HEK293T (cell line): ENCODE results near the gene CLINT1.
A peak's percentile ranks its signal among the peaks of the same experiment; 100 is the strongest.

Experiments used
- CTCF ChIA-PET: fragments of 350-600 bp; formaldehyde crosslinking; extraction: SDS; loops from one replicate; lab custom pipeline; 2021; ENCODE audit warnings: antibody characterized with exemption, inconsistent platforms; lab: Yijun Ruan, JAX
- POLR2A ChIA-PET: fragments of 350-600 bp; formaldehyde crosslinking; extraction: SDS; loops from one replicate; lab custom pipeline; 2020; ENCODE audit warnings: antibody characterized with exemption, inconsistent platforms; lab: Yijun Ruan, JAX
- DNase-seq: peaks from one replicate; pipeline ENCODE4 v3.0.0; 2012; ENCODE audit warnings: mixed read lengths; ENCODE audit errors: extremely low spot score
- ARNT ChIP-seq: fragments of 450-650 bp; IDR thresholded peaks from 2 replicates; pipeline ENCODE4 v1.6.1; 2017; ENCODE audit warnings: mild to moderate bottlenecking
- BHLHE40 ChIP-seq: fragments of 450-650 bp; IDR thresholded peaks from 2 replicates; pipeline ENCODE4 v1.6.1; 2016; ENCODE audit warnings: mild to moderate bottlenecking, moderate library complexity, borderline replicate concordance
- CTBP1 ChIP-seq: fragments of 450-650 bp; IDR thresholded peaks from 2 replicates; pipeline ENCODE4 v1.6.1; 2016; ENCODE audit warnings: borderline replicate concordance
- ELF4 ChIP-seq: fragments of 450-650 bp; IDR thresholded peaks from 2 replicates; pipeline ENCODE4 v1.6.1; 2017; ENCODE audit warnings: antibody characterized with exemption
- FOXA1 ChIP-seq: fragments of 450-650 bp; IDR thresholded peaks from 2 replicates; pipeline ENCODE4 v1.6.1; 2016; ENCODE audit warnings: mild to moderate bottlenecking
- FOXK2 ChIP-seq: fragments of 450-650 bp; IDR thresholded peaks from 2 replicates; pipeline ENCODE4 v1.6.1; 2016; ENCODE audit warnings: mild to moderate bottlenecking
- FOXM1 ChIP-seq: fragments of 450-650 bp; IDR thresholded peaks from 2 replicates; pipeline ENCODE4 v1.6.1; 2017; ENCODE audit warnings: mild to moderate bottlenecking, borderline replicate concordance
- HDGF ChIP-seq: fragments of 450-650 bp; IDR thresholded peaks from 2 replicates; pipeline ENCODE4 v1.6.1; 2017; ENCODE audit warnings: antibody characterized with exemption, borderline replicate concordance
- L3MBTL2 ChIP-seq: fragments of 450-650 bp; conservative IDR thresholded peaks from 2 replicates; pipeline ENCODE4 v1.6.1; 2016; ENCODE audit warnings: mild to moderate bottlenecking
- LEF1 ChIP-seq: fragments of 450-650 bp; IDR thresholded peaks from 2 replicates; pipeline ENCODE4 v1.6.1; 2017; ENCODE audit warnings: mild to moderate bottlenecking, borderline replicate concordance
- NFRKB ChIP-seq: fragments of 450-650 bp; IDR thresholded peaks from 2 replicates; pipeline ENCODE4 v1.6.1; 2016; ENCODE audit warnings: mild to moderate bottlenecking, moderate library complexity
- SP1 ChIP-seq: fragments of 450-650 bp; IDR thresholded peaks from 2 replicates; pipeline ENCODE4 v1.6.1; 2017
- SUZ12 ChIP-seq: fragments of 450-650 bp; IDR thresholded peaks from 2 replicates; pipeline ENCODE4 v1.6.1; 2016; ENCODE audit warnings: mild to moderate bottlenecking
- TARDBP ChIP-seq: fragments of 450-650 bp; IDR thresholded peaks from 2 replicates; pipeline ENCODE4 v1.6.1; 2016
- ZNF384 ChIP-seq: fragments of 450-650 bp; IDR thresholded peaks from 2 replicates; pipeline ENCODE4 v1.6.1; 2016
- TF ChIP-seq, protein P1 (sequence below): fragments of 450-650 bp; IDR thresholded peaks from 2 replicates; pipeline ENCODE4 v1.6.1; 2016

CLINT1 gene

DNA sequence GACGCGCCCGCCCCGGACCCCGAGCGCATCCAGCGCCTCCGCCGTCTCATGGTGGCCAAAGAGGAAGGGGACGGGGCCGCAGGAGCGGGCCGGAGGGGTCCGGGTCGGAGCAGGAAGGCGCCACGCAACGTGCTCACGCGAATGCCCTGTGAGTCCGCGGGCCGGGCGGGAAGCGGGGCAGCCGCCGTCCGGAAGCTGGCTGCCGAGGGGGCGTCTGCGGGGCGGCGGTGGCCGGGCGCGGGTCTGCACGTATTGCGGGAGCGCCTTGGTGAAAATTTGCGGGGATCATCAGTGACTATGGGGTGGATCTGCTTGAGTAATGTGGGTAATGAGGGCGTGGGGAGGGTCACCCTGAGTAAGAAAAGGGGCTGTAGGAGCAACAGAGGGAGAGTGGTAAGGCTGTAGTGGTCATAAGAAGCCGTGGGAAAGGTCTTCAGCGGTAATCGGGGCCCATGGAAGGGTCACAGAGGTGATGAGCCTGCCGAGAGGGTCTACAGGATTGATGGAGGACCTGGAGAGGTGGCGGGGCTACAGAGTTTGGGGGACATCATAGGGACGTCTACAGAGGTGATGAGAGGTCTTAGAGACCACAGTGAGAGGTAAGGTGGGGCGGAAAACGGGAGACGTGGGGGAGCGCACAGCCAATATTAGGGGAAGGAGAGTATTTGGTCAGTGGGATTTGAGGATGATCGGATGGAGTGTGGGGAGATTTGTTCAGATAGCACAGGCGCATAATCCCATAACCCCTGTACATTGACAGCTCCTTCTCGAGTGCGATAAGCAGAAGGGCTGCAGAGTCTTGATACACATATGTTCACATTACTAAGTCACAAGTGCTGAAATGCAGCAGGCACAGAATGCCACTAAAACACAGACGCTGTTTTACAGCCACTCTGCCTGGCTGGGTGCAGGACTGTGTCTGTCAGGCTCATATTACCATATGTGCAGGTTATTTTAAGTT is 114.6 kb downstream of the CLINT1 start:
- CTCF ChIA-PET: interaction anchor here (0.6 to 1.4 kb wide), 8 partner anchors 17 to 1389 kb away, joined by 3 to 7 read pairs (median 4); no protein-coding TSS in a partner anchor

DNA sequence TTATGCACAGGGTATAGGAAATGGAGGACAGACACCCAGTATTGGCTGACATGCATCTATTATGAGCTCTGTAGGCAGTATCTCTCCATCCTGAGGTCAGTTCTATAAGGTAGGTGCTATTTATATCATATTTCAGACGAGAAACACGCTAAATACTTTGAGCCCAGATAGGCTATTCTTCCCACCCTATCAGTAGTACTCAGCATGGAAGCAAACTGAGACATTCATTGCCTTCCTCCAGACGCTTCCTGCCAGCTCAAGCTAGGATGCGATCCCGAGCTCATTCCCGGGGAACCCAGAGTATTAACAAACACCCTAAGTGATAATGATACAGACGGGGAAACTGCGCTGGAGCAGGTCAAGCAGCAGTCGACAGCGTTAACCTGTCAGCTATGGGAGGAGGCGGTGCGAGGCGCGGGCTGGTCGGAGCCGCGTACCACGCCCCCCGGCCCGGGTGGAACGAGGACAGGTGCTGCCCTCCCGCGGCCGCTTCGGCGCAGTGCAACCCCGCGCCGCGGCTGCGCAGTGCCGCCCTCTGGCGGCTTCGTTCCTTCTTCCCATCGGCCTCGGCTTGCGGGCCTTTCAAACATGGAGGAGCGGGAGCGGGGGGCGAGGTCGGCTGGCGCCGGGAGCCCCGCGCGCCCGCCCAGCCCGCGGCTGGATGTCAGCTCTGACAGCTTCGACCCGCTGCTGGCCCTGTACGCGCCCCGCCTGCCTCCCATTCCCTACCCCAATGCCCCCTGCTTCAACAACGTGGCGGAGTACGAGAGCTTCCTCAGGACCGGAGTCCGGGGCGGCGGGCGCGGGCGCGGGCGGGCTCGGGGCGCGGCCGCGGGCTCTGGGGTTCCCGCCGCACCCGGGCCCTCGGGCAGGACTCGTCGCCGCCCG is 115.5 kb downstream of the CLINT1 start, which contains the start of gene LSM11:
TSS of gene LSM11 (plus strand) at position 550 of the 888 bp plus-strand sequence. CDS start at position 589, 39 bp downstream.
- DNase-seq: peak; percentile 91
- no peak for TF ChIP-seq TARDBP
- TF ChIP-seq ZNF384: no peak
- TF ChIP-seq SP1: no peak
- TF ChIP-seq, protein P1, sequence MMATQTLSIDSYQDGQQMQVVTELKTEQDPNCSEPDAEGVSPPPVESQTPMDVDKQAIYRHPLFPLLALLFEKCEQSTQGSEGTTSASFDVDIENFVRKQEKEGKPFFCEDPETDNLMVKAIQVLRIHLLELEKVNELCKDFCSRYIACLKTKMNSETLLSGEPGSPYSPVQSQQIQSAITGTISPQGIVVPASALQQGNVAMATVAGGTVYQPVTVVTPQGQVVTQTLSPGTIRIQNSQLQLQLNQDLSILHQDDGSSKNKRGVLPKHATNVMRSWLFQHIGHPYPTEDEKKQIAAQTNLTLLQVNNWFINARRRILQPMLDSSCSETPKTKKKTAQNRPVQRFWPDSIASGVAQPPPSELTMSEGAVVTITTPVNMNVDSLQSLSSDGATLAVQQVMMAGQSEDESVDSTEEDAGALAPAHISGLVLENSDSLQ: no peak; the same call in 1 of the 2 replicates
- TF ChIP-seq HDGF: no peak
- TF ChIP-seq FOXK2: no peak
- TF ChIP-seq FOXM1: no peak
- no peak for TF ChIP-seq CTBP1
- TF ChIP-seq SUZ12: no peak
- TF ChIP-seq BHLHE40: no peak
- no peak for TF ChIP-seq LEF1
- no peak for TF ChIP-seq FOXA1
- TF ChIP-seq L3MBTL2: no peak
- no peak for TF ChIP-seq ARNT
- TF ChIP-seq NFRKB: no peak
- POLR2A ChIA-PET: interaction anchor here (0.7 to 2.0 kb wide), 2 partner anchors 12 to 24 kb away, joined by 3 to 6 read pairs; partner anchors contain the start of gene THG1L
- CTCF ChIA-PET: interaction anchor here (0.6 to 1.4 kb wide), 21 partner anchors 11 to 1051 kb away, joined by 3 to 7 read pairs (median 3); partner anchors contain the start of gene THG1L

More for the DNA sequence above, 114.6 kb downstream of the CLINT1 start:
- TF ChIP-seq ARNT: no peak
- no peak for TF ChIP-seq LEF1
- TF ChIP-seq, protein P1: no peak
- TF ChIP-seq FOXK2: no peak
- no peak for TF ChIP-seq ZNF384
- no peak for TF ChIP-seq HDGF
- no peak for TF ChIP-seq FOXM1
- no peak for TF ChIP-seq NFRKB
- TF ChIP-seq SUZ12: no peak
- no peak for TF ChIP-seq TARDBP
- no peak for TF ChIP-seq FOXA1
- TF ChIP-seq L3MBTL2: no peak
- TF ChIP-seq BHLHE40: no peak
- TF ChIP-seq ELF4: no peak
- POLR2A ChIA-PET: interaction anchor here (0.6 to 2.0 kb wide), 2 partner anchors 13 to 1108 kb away, joined by 3 to 6 read pairs; partner anchors contain the start of gene THG1L
- DNase-seq: peak; percentile 22

DNA sequence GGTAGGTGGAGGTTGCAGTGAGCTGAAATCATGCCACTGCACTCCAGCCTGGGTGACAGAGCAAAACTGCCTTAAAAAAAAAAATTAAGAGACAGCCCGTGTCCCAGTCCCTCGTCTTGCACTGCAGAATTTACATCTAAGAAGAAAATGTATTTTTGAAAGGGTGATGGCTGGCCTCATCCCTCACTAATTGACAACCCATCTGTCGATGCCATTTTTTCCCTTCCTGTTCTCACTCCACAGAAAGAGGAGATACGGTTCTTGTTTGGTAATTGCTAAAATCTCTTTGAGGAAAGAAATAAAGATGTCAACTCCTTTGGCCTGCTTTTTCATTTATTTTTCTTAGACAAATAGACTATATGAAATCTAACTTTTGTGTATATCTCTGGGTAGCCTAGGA is 117.8 kb downstream of the CLINT1 start:
- CTCF ChIA-PET: interaction anchor here (0.6 kb wide), 2 partner anchors 13 to 72 kb away, joined by 3 to 5 read pairs; no protein-coding TSS in a partner anchor
- no peak for DNase-seq
- POLR2A ChIA-PET: interaction anchor here (0.7 kb wide), 1 partner anchor 597 kb away, joined by 3 read pairs; no protein-coding TSS in a partner anchor
- TF ChIP-seq CTBP1: no peak
- TF ChIP-seq BHLHE40: no peak
- TF ChIP-seq TARDBP: no peak
- no peak for TF ChIP-seq ELF4
- no peak for TF ChIP-seq ZNF384
- TF ChIP-seq FOXA1: no peak
- TF ChIP-seq SUZ12: no peak
- no peak for TF ChIP-seq FOXK2
- TF ChIP-seq FOXM1: no peak
- no peak for TF ChIP-seq NFRKB
- no peak for TF ChIP-seq ARNT
- TF ChIP-seq SP1: no peak
- TF ChIP-seq L3MBTL2: no peak
- TF ChIP-seq HDGF: no peak

DNA sequence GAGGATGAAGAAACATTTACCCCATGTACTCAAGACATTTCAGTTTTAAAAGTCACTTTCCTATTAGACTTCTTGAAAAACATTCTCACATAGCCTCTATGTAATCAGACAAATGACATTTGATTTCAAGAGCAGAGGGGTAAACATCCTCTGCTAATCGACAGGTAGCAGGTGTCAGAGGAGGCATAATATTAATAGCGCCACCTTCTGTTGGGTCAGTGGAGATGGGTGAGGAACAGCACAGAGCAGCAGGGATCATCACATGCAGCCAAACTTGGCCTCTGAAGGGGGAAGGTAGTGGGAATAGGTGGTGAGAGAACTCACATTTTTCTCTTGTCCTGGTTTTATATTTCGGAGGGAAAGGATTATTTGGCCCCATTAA is 118.7 kb downstream of the CLINT1 start:
- ChIA-PET POLR2A (no interaction called here), CTCF (no interaction called here)
- TF ChIP-seq ZNF384 (no peak), TARDBP (no peak), ARNT (no peak), ELF4 (no peak), FOXK2 (no peak), HDGF (no peak), FOXM1 (no peak), BHLHE40 (no peak), NFRKB (no peak), L3MBTL2 (no peak), CTBP1 (no peak)
- DNase-seq: peak; percentile 46
